ENCODE results near the gene SOX15. TPM values are rescaled to one million over a fixed set of nuclear protein-coding genes. Genes with fewer than 3 reads are reported as not detected.

The SOX15 gene
- total and polyA plus RNA-seq, 2 of the 13 experiments (the other 11 are each of a cell fraction or from before 2014, with no cell fraction given), result 0.07 to 0.18 TPM

- TF ChIP-seq UBTF (CRISPR knock-in tag; IDR thresholded peaks at IDR 0.05) (peak; percentile 89), TMF1 (CRISPR knock-in tag; IDR thresholded peaks at IDR 0.05; ENCODE audit: low read depth) (no peak), AHDC1 (CRISPR knock-in tag; IDR thresholded peaks at IDR 0.05; ENCODE audit: borderline replicate concordance) (no peak), NFE2 (CRISPR knock-in tag; IDR thresholded peaks at IDR 0.05) (no peak), RBFOX2 (IDR thresholded peaks at IDR 0.05; ENCODE audit: low read depth, low read length) (peak; percentile 54), MAF1 (CRISPR knock-in tag; IDR thresholded peaks at IDR 0.05; ENCODE audit: borderline replicate concordance) (no peak), TFE3 (CRISPR knock-in tag; IDR thresholded peaks at IDR 0.05) (no peak), ZBTB38 (CRISPR knock-in tag; IDR thresholded peaks at IDR 0.05) (0 out of 2 replicates have a peak, but pooled peaks have one; percentile 24), ETV5 (CRISPR knock-in tag; IDR thresholded peaks at IDR 0.05; ENCODE audit: borderline replicate concordance) (0 out of 2 replicates have a peak, but pooled peaks have one; percentile 39), MAFK (conservative IDR thresholded peaks at IDR 0.05 in 1 of 2, IDR thresholded peaks at IDR 0.05 in 1 of 2; ENCODE audit: low read length in 2 of 2) (no peak), PAX8 (CRISPR knock-in tag; IDR thresholded peaks at IDR 0.05; ENCODE audit: borderline replicate concordance) (0 out of 2 replicates have a peak, but pooled peaks have one; percentile 57), SPEN (CRISPR knock-in tag; IDR thresholded peaks at IDR 0.05; ENCODE audit: low read depth) (peak; percentile 52), ZNF740 (CRISPR knock-in tag; IDR thresholded peaks at IDR 0.05) (peak; percentile 23; the same call in 1 of the 2 replicates), ISL2 (CRISPR knock-in tag; IDR thresholded peaks at IDR 0.05) (no peak), SYNCRIP (IDR thresholded peaks at IDR 0.05; ENCODE audit: insufficient read depth, low read depth, low read length) (no peak), PATZ1 (CRISPR knock-in tag; IDR thresholded peaks at IDR 0.05) (peak; percentile 74)
Observed at GRCh38 chr17:7548585-7549400, 41.1 kb downstream of the SOX15 start, which contains the start of gene TNFSF12 (continued).

Data from HepG2 (cell line).